ENCODE data around the gene KLHDC4. TPM values are rescaled to one million over a fixed set of nuclear protein-coding genes. Genes with fewer than 3 reads are reported as not detected.

Gene KLHDC4
- total RNA-seq, 1 experiment from 2014 or later: 117 TPM

- H3K9me3 ChIP-seq: no peaks in the 10 kb centered on the region
- TF ChIP-seq, protein P1, sequence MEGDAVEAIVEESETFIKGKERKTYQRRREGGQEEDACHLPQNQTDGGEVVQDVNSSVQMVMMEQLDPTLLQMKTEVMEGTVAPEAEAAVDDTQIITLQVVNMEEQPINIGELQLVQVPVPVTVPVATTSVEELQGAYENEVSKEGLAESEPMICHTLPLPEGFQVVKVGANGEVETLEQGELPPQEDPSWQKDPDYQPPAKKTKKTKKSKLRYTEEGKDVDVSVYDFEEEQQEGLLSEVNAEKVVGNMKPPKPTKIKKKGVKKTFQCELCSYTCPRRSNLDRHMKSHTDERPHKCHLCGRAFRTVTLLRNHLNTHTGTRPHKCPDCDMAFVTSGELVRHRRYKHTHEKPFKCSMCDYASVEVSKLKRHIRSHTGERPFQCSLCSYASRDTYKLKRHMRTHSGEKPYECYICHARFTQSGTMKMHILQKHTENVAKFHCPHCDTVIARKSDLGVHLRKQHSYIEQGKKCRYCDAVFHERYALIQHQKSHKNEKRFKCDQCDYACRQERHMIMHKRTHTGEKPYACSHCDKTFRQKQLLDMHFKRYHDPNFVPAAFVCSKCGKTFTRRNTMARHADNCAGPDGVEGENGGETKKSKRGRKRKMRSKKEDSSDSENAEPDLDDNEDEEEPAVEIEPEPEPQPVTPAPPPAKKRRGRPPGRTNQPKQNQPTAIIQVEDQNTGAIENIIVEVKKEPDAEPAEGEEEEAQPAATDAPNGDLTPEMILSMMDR (IDR thresholded peaks at IDR 0.05; ENCODE audit: insufficient read depth in 1 of 2, low read depth in 1 of 2, low read length in 1 of 2, severe bottlenecking in 1 of 2, unreplicated experiment in 1 of 2): peak in 1 of 2 experiments; percentile 13
- ChIA-PET CTCF (interaction anchor here (0.6 to 0.7 kb wide), 3 partner anchors 18 to 186 kb away, joined by 4 to 6 read pairs (median 4); partner anchors contain the start of gene KLHDC4), POLR2A (no interaction called here)
- no peak overlapping the region for H3K4me3 Mint-ChIP-seq (ENCODE audit: unreplicated experiment)
- H3K27ac Mint-ChIP-seq (ENCODE audit: unreplicated experiment): no peak overlapping the region
- peaks cover 7% of the 10 kb centered on the region for H3K36me3 ChIP-seq (ENCODE audit: control insufficient read depth, insufficient read depth, low read length)
- H3K4me1 Mint-ChIP-seq (ENCODE audit: low read depth, unreplicated experiment): no peaks in the 10 kb centered on the region
- intact Hi-C loops (cut with micrococcal nuclease; ENCODE audit: unreplicated experiment): no loop called here
- H3K4me3 ChIP-seq (ENCODE audit: low read depth, low read length): no peak overlapping the region
- peaks cover 83% of the 10 kb centered on the region for H3K36me3 Mint-ChIP-seq (ENCODE audit: insufficient read depth, unreplicated experiment)
- no peaks in the 10 kb centered on the region for H3K27me3 Mint-ChIP-seq (ENCODE audit: insufficient read depth, unreplicated experiment)
- DNase-seq: peak in 1 of 2 experiments; percentile 40
- H3K9me3 Mint-ChIP-seq (ENCODE audit: unreplicated experiment): no peaks in the 10 kb centered on the region
- no peaks in the 10 kb centered on the region for H3K4me1 ChIP-seq
- BruUV-seq (replicated peaks): no TSS peak
- no peaks in the 10 kb centered on the region for H3K27me3 ChIP-seq (replicated peaks; ENCODE audit: control insufficient read depth, insufficient read depth, low read length)
These were observed 18.0 kb downstream of the KLHDC4 start for GRCh38 chr16:87747626-87748414.

DNA sequence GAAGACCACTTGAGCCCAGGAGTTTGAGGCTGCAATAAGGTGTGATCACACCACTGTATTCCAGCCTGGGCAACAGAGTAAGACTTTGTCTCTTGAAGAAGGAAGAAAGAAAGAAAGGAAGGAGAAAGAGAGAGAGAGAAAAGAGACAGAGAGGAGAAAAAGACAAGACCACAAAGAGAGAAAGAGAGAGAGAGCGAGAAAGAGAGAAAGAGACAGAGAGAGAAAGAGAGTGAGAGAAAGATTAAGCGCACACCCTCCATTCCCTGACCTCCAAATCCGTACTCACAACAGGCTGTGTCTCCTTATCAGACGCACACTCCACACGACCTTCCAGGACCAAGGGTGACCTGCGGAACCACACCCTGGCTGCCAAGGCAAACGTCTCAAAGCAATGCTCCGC is 19.6 kb downstream of the KLHDC4 start:
- no peaks in the 10 kb centered on the region for H3K4me1 Mint-ChIP-seq (ENCODE audit: low read depth, unreplicated experiment)
- Histone ChIP-seq H3K27me3 (replicated peaks; ENCODE audit: control insufficient read depth, insufficient read depth, low read length) (no peaks in the 10 kb centered on the region), H3K36me3 (ENCODE audit: control insufficient read depth, insufficient read depth, low read length) (peaks cover 10% of the 10 kb centered on the region), H3K4me3 (ENCODE audit: low read depth, low read length) (no peak overlapping the region), H3K9me3 (no peaks in the 10 kb centered on the region), H3K4me1 (no peaks in the 10 kb centered on the region)
- BruUV-seq (replicated peaks): no TSS peak
- H3K27me3 Mint-ChIP-seq (ENCODE audit: insufficient read depth, unreplicated experiment): no peaks in the 10 kb centered on the region
- no peak overlapping the region for H3K27ac Mint-ChIP-seq (ENCODE audit: unreplicated experiment)
- CTCF ChIA-PET: no interaction called here
- H3K36me3 Mint-ChIP-seq (ENCODE audit: insufficient read depth, unreplicated experiment): peaks cover 77% of the 10 kb centered on the region
- POLR2A ChIA-PET: no interaction called here
- TF ChIP-seq, protein P1 (IDR thresholded peaks at IDR 0.05; ENCODE audit: insufficient read depth in 1 of 2, low read depth in 1 of 2, low read length in 1 of 2, severe bottlenecking in 1 of 2, unreplicated experiment in 1 of 2): no peak
- DNase-seq: no peak
- intact Hi-C loops (cut with micrococcal nuclease; ENCODE audit: unreplicated experiment): no loop called here
- H3K4me3 Mint-ChIP-seq (ENCODE audit: unreplicated experiment): no peak overlapping the region
- no peaks in the 10 kb centered on the region for H3K9me3 Mint-ChIP-seq (ENCODE audit: unreplicated experiment)

DNA sequence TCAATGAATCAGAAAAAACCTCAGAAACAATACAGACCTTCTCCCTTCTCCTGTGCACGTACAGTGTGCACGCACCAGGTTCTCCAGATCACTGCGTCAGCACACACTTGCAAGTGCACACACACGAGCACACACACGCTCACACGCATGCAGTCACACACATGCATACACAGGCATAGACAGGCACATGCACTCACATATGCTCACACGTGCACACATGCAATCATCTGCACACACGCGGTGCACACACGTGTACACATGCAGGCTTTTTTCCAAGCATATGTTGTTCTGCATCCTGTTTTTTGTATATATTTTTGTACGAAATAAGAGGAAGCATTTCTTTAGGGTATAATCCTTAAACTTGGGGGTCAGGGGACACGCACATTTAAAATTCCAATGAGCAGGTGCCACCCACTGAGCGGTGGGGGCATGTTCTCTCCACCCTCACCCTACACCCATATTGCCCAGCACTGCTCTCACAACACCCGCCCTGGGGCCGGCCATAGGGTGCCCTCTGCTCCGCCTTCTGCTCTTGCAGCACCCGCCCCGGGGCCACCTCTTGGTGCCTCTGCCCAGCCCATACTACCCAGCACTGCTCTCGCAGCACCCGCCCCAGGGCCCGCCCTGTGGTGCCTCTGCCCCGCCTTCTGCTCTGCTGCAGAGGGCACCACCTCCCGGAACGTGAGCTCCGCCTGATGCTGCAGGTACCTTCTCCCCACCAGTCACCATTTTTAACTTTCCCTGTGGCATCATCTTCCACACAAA is 20.9 kb downstream of the KLHDC4 start:
- DNase-seq: no peak
- H3K27me3 Mint-ChIP-seq (ENCODE audit: insufficient read depth, unreplicated experiment): no peaks in the 10 kb centered on the region
- POLR2A ChIA-PET: no interaction called here
- intact Hi-C loops (cut with micrococcal nuclease; ENCODE audit: unreplicated experiment): no loop called here
- peaks cover 7% of the 10 kb centered on the region for H3K36me3 ChIP-seq (ENCODE audit: control insufficient read depth, insufficient read depth, low read length)
- H3K36me3 Mint-ChIP-seq (ENCODE audit: insufficient read depth, unreplicated experiment): peaks cover 71% of the 10 kb centered on the region
- no peak overlapping the region for H3K27ac Mint-ChIP-seq (ENCODE audit: unreplicated experiment)
- no peaks in the 10 kb centered on the region for H3K4me1 Mint-ChIP-seq (ENCODE audit: low read depth, unreplicated experiment)
- no peaks in the 10 kb centered on the region for H3K4me1 ChIP-seq
- CTCF ChIA-PET: no interaction called here
- H3K9me3 Mint-ChIP-seq (ENCODE audit: unreplicated experiment): no peaks in the 10 kb centered on the region
- TF ChIP-seq, protein P1 (IDR thresholded peaks at IDR 0.05; ENCODE audit: insufficient read depth in 1 of 2, low read depth in 1 of 2, low read length in 1 of 2, severe bottlenecking in 1 of 2, unreplicated experiment in 1 of 2): no peak
- no TSS peak for BruUV-seq (replicated peaks)
- no peak overlapping the region for H3K4me3 Mint-ChIP-seq (ENCODE audit: unreplicated experiment)
- no peak overlapping the region for H3K4me3 ChIP-seq (ENCODE audit: low read depth, low read length)
- H3K27me3 ChIP-seq (replicated peaks; ENCODE audit: control insufficient read depth, insufficient read depth, low read length): no peaks in the 10 kb centered on the region
- H3K9me3 ChIP-seq: no peaks in the 10 kb centered on the region

Measured in Caco-2 (cell line).